Stimulated activated CD4-positive, alpha-beta T cell treated with anti-CD3 and anti-CD28 coated beads, Interleukin-4, amount 100 ng/mL, for 48 hours (primary cell): ENCODE data around the gene FSHB.
"Not testable (repeated sequence)": the region's sequence is repeated elsewhere in the genome, so short reads cannot be mapped to it uniquely, and the experiment has no call there.

Experiments
- DNase-seq, 2 donors: peaks; one replicate each; pipeline ENCODE4 v3.0.0-alpha.2; 2020; ENCODE audit warnings: low read depth in 2 of 2

Gene FSHB

GRCh38 chr11:30268638-30269037 is 37.8 kb downstream of the FSHB start:
- DNase-seq = not testable (repeated sequence)

- no peak for DNase-seq
Measured at GRCh38 chr11:30270671-30271070, 39.9 kb downstream of the FSHB start.

- no peak for DNase-seq
Measured at GRCh38 chr11:30277176-30277575, 46.4 kb downstream of the FSHB start.

- DNase-seq = no peak
Measured at GRCh38 chr11:30279796-30280195, 49.0 kb downstream of the FSHB start.

GRCh38 chr11:30281476-30282288 is 50.9 kb downstream of the FSHB start:
- DNase-seq = no peak

- no peak for DNase-seq
Measured at GRCh38 chr11:30282289-30282631, 51.4 kb downstream of the FSHB start.
